HepG2 (cell line): Measurements from ENCODE around the gene RHOBTB1. TPM values are rescaled to one million over a fixed set of nuclear protein-coding genes. Genes with fewer than 3 reads are reported as not detected.

Source experiments
- ATAC-seq: fragments of 200-7000 bp; cut with Tn5 transposase; 3 replicates; pipeline ENCODE4 v1.9.1; 2020; ENCODE audit warnings: mild to moderate bottlenecking, moderate library complexity
- BruUV-seq: library from RNA; stranded (reverse); fragments of 400-500 nt; replicated peaks from 2 replicates; lab custom pipeline; 2021; lab: Mats Ljungman, UMichigan
- CTCF ChIA-PET: fragments of 300-600 bp; formaldehyde crosslinking; extraction: SDS; loops from one replicate; lab custom pipeline; 2021; ENCODE audit warnings: low total read pairs, inconsistent platforms, low intra/inter-chr PET ratio; lab: Yijun Ruan, JAX
- POLR2A ChIA-PET: fragments of 350-600 bp; sonication (Branson Sonifier 250); formaldehyde crosslinking; loops from one replicate; lab custom pipeline; 2020; ENCODE audit warnings: antibody characterized with exemption, inconsistent platforms; lab: Yijun Ruan, JAX
- DNase-seq: peaks from one replicate; pipeline ENCODE4 v3.0.0-alpha.2; 2015; ENCODE audit warnings: low spot score
- FAIRE-seq: peaks from 3 replicates; lab custom pipeline; 2011; peaks lifted over from hg19 to GRCh38; lab: Jason Lieb, UNC
- H2AFZ ChIP-seq: one replicate; pipeline ENCODE4 v1.6.1; 2011; ENCODE audit warnings: low read length, inconsistent platforms
- H3K27ac ChIP-seq: fragments of 300-600 bp; 3 replicates; pipeline ENCODE4 v1.8.0; 2011; ENCODE audit warnings: mixed run types, mild to moderate bottlenecking, mixed read lengths, low read length, inconsistent platforms; ENCODE audit not compliant: insufficient read depth; ENCODE audit errors: extremely low read length
- H3K27me3 ChIP-seq, 2 experiments: fragments of 200-600 bp in 1 of 2; 2 replicates in 1 of 2; 3 replicates in 1 of 2; pipeline versions ENCODE4 v1.6.0 to v1.8.0; 2011; ENCODE audit warnings: low read length in 2 of 2, mild to moderate bottlenecking in 2 of 2, moderate library complexity in 2 of 2, inconsistent platforms in 1 of 2; ENCODE audit not compliant: insufficient read depth in 2 of 2, control insufficient read depth in 1 of 2
- H3K36me3 ChIP-seq, 2 experiments: fragments of 200-600 bp in 1 of 2; replicated peaks in 1 of 2; 2 replicates in 1 of 2; 3 replicates in 1 of 2; pipeline versions ENCODE4 v1.5.1 to v1.8.0; 2011; ENCODE audit warnings: low read length in 2 of 2, inconsistent platforms in 1 of 2; ENCODE audit not compliant: insufficient read depth in 2 of 2, control insufficient read depth in 1 of 2
- H3K4me1 ChIP-seq: 2 replicates; pipeline ENCODE4 v1.5.1; 2012; ENCODE audit warnings: low read length, inconsistent platforms; ENCODE audit not compliant: insufficient read depth
- H3K4me2 ChIP-seq: 2 replicates; pipeline ENCODE4 v1.6.0; 2011; ENCODE audit warnings: low read depth, low read length, inconsistent platforms
- H3K4me3 ChIP-seq, 3 experiments: fragments of 200-600 bp in 1 of 3; sonication (generic), shearing (Covaris generic) in 1 of 3; replicated peaks in 1 of 3; 2 replicates each; pipeline ENCODE4 v1.5.1; 2011 to 2016; ENCODE audit warnings: low read length in 3 of 3, inconsistent platforms in 2 of 3, low read depth in 2 of 3, mild to moderate bottlenecking in 2 of 3, control low read depth in 1 of 3, mixed read lengths in 1 of 3; ENCODE audit not compliant: insufficient read depth in 1 of 3
- H3K79me2 ChIP-seq: one replicate; pipeline ENCODE4 v1.6.1; 2011; ENCODE audit warnings: low read length, inconsistent platforms; ENCODE audit not compliant: insufficient read depth
- H3K9ac ChIP-seq: 2 replicates; pipeline ENCODE4 v1.6.0; 2011; ENCODE audit warnings: mild to moderate bottlenecking, low read depth, low read length, inconsistent platforms; ENCODE audit not compliant: insufficient read depth
- H3K9me3 ChIP-seq: 2 replicates; pipeline ENCODE4 v1.5.1; 2012; ENCODE audit warnings: mild to moderate bottlenecking, low read length
- H4K20me1 ChIP-seq: 2 replicates; pipeline ENCODE4 v1.6.0; 2011; ENCODE audit warnings: inconsistent platforms, mild to moderate bottlenecking, low read length, moderate library complexity; ENCODE audit not compliant: insufficient read depth
- ERF ChIP-seq: IDR thresholded peaks from 2 replicates; pipeline ENCODE4 v1.6.1; 2018; ENCODE audit warnings: missing biosample characterization, missing genetic modification reagents
- NR2F2 ChIP-seq: IDR thresholded peaks from 2 replicates; pipeline ENCODE4 v1.6.1; 2012; ENCODE audit warnings: low read depth, inconsistent platforms, borderline replicate concordance
- RFXANK ChIP-seq: IDR thresholded peaks from 2 replicates; pipeline ENCODE4 v1.6.1; 2016
- TBL1XR1 ChIP-seq: fragments of 150-350 bp; IDR thresholded peaks from 2 replicates; pipeline ENCODE4 v1.6.1; 2014; ENCODE audit warnings: borderline replicate concordance, low read length; ENCODE audit not compliant: partially characterized antibody
- YY1 ChIP-seq: IDR thresholded peaks from 2 replicates; pipeline ENCODE4 v1.6.1; 2011; ENCODE audit warnings: low read length, low read depth, moderate library complexity, mild to moderate bottlenecking; ENCODE audit not compliant: insufficient read depth, insufficient replicate concordance
- ZNF549 ChIP-seq: sonication (generic); formaldehyde crosslinking; IDR thresholded peaks from 2 replicates; pipeline ENCODE4 v1.5.0; 2020; ENCODE audit warnings: missing genetic modification reagents
- ZNF572 ChIP-seq: sonication (generic); formaldehyde crosslinking; IDR thresholded peaks from 2 replicates; pipeline ENCODE4 v1.5.1; 2020; ENCODE audit warnings: mild to moderate bottlenecking, missing genetic modification reagents
- ZNF709 ChIP-seq: sonication (generic); formaldehyde crosslinking; IDR thresholded peaks from 2 replicates; pipeline ENCODE4 v1.5.0; 2020; ENCODE audit warnings: mild to moderate bottlenecking, missing genetic modification reagents
- ZNF775 ChIP-seq: sonication (generic); formaldehyde crosslinking; IDR thresholded peaks from 2 replicates; pipeline ENCODE4 v1.4.0; 2020; ENCODE audit warnings: missing genetic modification reagents, mild to moderate bottlenecking, moderate library complexity, borderline replicate concordance
- WGBS: methylation state at CpG from one replicate; pipeline ENCODE4 v1.1.6; 2017; ENCODE audit warnings: low lambda C conversion rate; 5-methylcytosine and 5-hydroxymethylcytosine counted together
- in situ Hi-C: cut with HindIII; loops from 2 replicates; pipeline ENCODE4 v1.10.0; 2017; ENCODE audit warnings: low pct_unique_long_range_greater_than_20kb; ENCODE audit not compliant: extremely low pct_ligation_motif_present
- intact Hi-C: fragments of 100-400 bp; cut with micrococcal nuclease; formaldehyde crosslinking; loops from one replicate; pipeline ENCODE4 v1.10.0; 2022; ENCODE audit not compliant: unreplicated experiment
- polyA plus RNA-seq, 8 experiments: library from polyadenylated mRNA; depleted of rRNA in 3 of 8; stranded (reverse) in 7 of 8; unstranded in 1 of 8; fragments of >200 nt; fragmentation: Illumina TruSeq in 4 of 8; extraction: Trizol in 4 of 8; gene quantifications; 2 replicates each; pipeline versions ENCODE4 v1.2.1 to v1.2.3, GENCODE V29; 2011 to 2016; ENCODE audit warnings: low read depth in 4 of 8, missing spikeins in 1 of 8, mixed read lengths in 1 of 8; ENCODE audit not compliant: insufficient read depth in 1 of 8
- total RNA-seq, 5 experiments: library from RNA; depleted of rRNA; stranded (reverse); fragments of >200 nt; fragmentation: Illumina TruSeq; extraction: Trizol; gene quantifications; 2 replicates each; pipeline ENCODE4 v1.2.3, GENCODE V29; 2016; ENCODE audit warnings: low read depth in 1 of 5
- TF ChIP-seq, protein P1 (sequence below): sonication (generic); formaldehyde crosslinking; IDR thresholded peaks from 2 replicates; pipeline ENCODE4 v1.4.0; 2020; ENCODE audit warnings: missing genetic modification reagents

Gene RHOBTB1
- total and polyA plus RNA-seq, 2 of the 13 experiments (the other 11 are each of a cell fraction or from before 2014, with no cell fraction given): 18.8 to 59.5 TPM

- Histone ChIP-seq H3K9me3 (no peaks in the 10 kb centered on the region), H4K20me1 (no peaks in the 10 kb centered on the region), H3K27me3 (no peaks in the 10 kb centered on the region), H3K9ac (no peak overlapping the region), H2AFZ (no peak overlapping the region), H3K4me1 (peaks cover 30% of the 10 kb centered on the region), H3K79me2 (no peaks in the 10 kb centered on the region), H3K4me3 (no peak overlapping the region), H3K27ac (no peak overlapping the region), H3K36me3 (peaks cover 2 to 6% of the 10 kb centered on the region in 2 experiments; a peak in 2 of 5 replicates), H3K4me2 (no peak overlapping the region)
- BruUV-seq: no TSS peak
- 94% methylated on average over 3 of the region's 3 CpGs for WGBS
- no peak for TF ChIP-seq RFXANK (CRISPR knock-in tag)
- no peak for TF ChIP-seq ZNF572 (CRISPR knock-in tag)
- TF ChIP-seq ZNF549 (CRISPR knock-in tag): no peak
- no peak for TF ChIP-seq ERF (CRISPR knock-in tag)
- TF ChIP-seq ZNF775 (CRISPR knock-in tag): no peak
- TF ChIP-seq ZNF709 (CRISPR knock-in tag): no peak
- no peak for TF ChIP-seq NR2F2
- no peak for TF ChIP-seq YY1
- TF ChIP-seq, protein P1, sequence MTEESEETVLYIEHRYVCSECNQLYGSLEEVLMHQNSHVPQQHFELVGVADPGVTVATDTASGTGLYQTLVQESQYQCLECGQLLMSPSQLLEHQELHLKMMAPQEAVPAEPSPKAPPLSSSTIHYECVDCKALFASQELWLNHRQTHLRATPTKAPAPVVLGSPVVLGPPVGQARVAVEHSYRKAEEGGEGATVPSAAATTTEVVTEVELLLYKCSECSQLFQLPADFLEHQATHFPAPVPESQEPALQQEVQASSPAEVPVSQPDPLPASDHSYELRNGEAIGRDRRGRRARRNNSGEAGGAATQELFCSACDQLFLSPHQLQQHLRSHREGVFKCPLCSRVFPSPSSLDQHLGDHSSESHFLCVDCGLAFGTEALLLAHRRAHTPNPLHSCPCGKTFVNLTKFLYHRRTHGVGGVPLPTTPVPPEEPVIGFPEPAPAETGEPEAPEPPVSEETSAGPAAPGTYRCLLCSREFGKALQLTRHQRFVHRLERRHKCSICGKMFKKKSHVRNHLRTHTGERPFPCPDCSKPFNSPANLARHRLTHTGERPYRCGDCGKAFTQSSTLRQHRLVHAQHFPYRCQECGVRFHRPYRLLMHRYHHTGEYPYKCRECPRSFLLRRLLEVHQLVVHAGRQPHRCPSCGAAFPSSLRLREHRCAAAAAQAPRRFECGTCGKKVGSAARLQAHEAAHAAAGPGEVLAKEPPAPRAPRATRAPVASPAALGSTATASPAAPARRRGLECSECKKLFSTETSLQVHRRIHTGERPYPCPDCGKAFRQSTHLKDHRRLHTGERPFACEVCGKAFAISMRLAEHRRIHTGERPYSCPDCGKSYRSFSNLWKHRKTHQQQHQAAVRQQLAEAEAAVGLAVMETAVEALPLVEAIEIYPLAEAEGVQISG: no peak
- TF ChIP-seq TBL1XR1: no peak
- intact Hi-C loops: no loop called here
- DNase-seq (no peak), ATAC-seq (no peak), FAIRE-seq (no peak)
- POLR2A ChIA-PET: no interaction called here
- CTCF ChIA-PET: no interaction called here
- in situ Hi-C loops: no loop called here
These were observed 9.4 kb upstream of the RHOBTB1 start for GRCh38 chr10:60953420-60953819.
